ENCODE results near the gene DYNLT5. TPM values are rescaled to one million over a fixed set of nuclear protein-coding genes. Genes with fewer than 3 reads are reported as not detected.
"Not testable (repeated sequence)": the region's sequence is repeated elsewhere in the genome, so short reads cannot be mapped to it uniquely, and the experiment has no call there.

Gene DYNLT5
- total RNA-seq, 1 donor = 1.4 TPM

- Histone ChIP-seq H3K79me2 (ENCODE audit: insufficient read depth, low read length) (no peaks in the 10 kb centered on the region), H3K9me3 (ENCODE audit: low read depth, low read length) (no peaks in the 10 kb centered on the region), H3K27me3 (ENCODE audit: insufficient read depth, low read length) (no peaks in the 10 kb centered on the region), H4K20me1 (ENCODE audit: insufficient read depth, low read length) (no peaks in the 10 kb centered on the region), H3K4me1 (ENCODE audit: insufficient read depth, low read length) (no peaks in the 10 kb centered on the region), H3K4me3 (ENCODE audit: insufficient read depth, low read length) (peak overlapping the region; percentile 15), H2AFZ (ENCODE audit: low read length) (peak overlapping the region; percentile 66), H3K36me3 (ENCODE audit: insufficient read depth, low read length) (no peaks in the 10 kb centered on the region), H3K27ac (ENCODE audit: low read depth, low read length) (no peak overlapping the region), H3K4me2 (ENCODE audit: insufficient read depth, low read length) (peak overlapping the region; percentile 70)
- TF ChIP-seq CTCF (IDR thresholded peaks at IDR 0.05; ENCODE audit: extremely low read depth, low read depth, low read length) = no peak
- DNase-seq (ENCODE audit: insufficient read length, low spot score, missing footprints) = peak; percentile 34
These were observed 25.6 kb downstream of the DYNLT5 start for GRCh38 chr1:66777831-66778230.

- Histone ChIP-seq H3K27ac (ENCODE audit: low read depth, low read length) (no peak overlapping the region), H3K27me3 (ENCODE audit: insufficient read depth, low read length) (no peaks in the 10 kb centered on the region), H3K4me2 (ENCODE audit: insufficient read depth, low read length) (peak overlapping the region; percentile 70), H2AFZ (ENCODE audit: low read length) (no peak overlapping the region), H3K4me3 (ENCODE audit: insufficient read depth, low read length) (no peak overlapping the region), H3K9me3 (ENCODE audit: low read depth, low read length) (no peaks in the 10 kb centered on the region), H3K36me3 (ENCODE audit: insufficient read depth, low read length) (no peaks in the 10 kb centered on the region), H3K79me2 (ENCODE audit: insufficient read depth, low read length) (no peaks in the 10 kb centered on the region), H3K4me1 (ENCODE audit: insufficient read depth, low read length) (no peaks in the 10 kb centered on the region), H4K20me1 (ENCODE audit: insufficient read depth, low read length) (no peaks in the 10 kb centered on the region)
- no peak for DNase-seq (ENCODE audit: insufficient read length, low spot score, missing footprints)
- TF ChIP-seq CTCF (IDR thresholded peaks at IDR 0.05; ENCODE audit: extremely low read depth, low read depth, low read length) = no peak
These were observed 26.0 kb downstream of the DYNLT5 start for GRCh38 chr1:66778266-66778665.

GRCh38 chr1:66778969-66779368, 26.7 kb downstream of the DYNLT5 start:
- H3K4me3 ChIP-seq (ENCODE audit: insufficient read depth, low read length) = peak overlapping the region; percentile 59

GRCh38 chr1:66779475-66780078, 27.3 kb downstream of the DYNLT5 start:
- peak overlapping the region; percentile 70 for H3K4me2 ChIP-seq (ENCODE audit: insufficient read depth, low read length)
- no peaks in the 10 kb centered on the region for H3K9me3 ChIP-seq (ENCODE audit: low read depth, low read length)
- H3K36me3 ChIP-seq (ENCODE audit: insufficient read depth, low read length) = no peaks in the 10 kb centered on the region
- H4K20me1 ChIP-seq (ENCODE audit: insufficient read depth, low read length) = no peaks in the 10 kb centered on the region
- H3K79me2 ChIP-seq (ENCODE audit: insufficient read depth, low read length) = no peaks in the 10 kb centered on the region
- H3K4me1 ChIP-seq (ENCODE audit: insufficient read depth, low read length) = no peaks in the 10 kb centered on the region
- peak; percentile 25 for DNase-seq (ENCODE audit: insufficient read length, low spot score, missing footprints)
- peak overlapping the region; percentile 54 for H2AFZ ChIP-seq (ENCODE audit: low read length)
- H3K4me3 ChIP-seq (ENCODE audit: insufficient read depth, low read length) = no peak overlapping the region
- no peaks in the 10 kb centered on the region for H3K27me3 ChIP-seq (ENCODE audit: insufficient read depth, low read length)
- no peak overlapping the region for H3K27ac ChIP-seq (ENCODE audit: low read depth, low read length)
- TF ChIP-seq CTCF (IDR thresholded peaks at IDR 0.05; ENCODE audit: extremely low read depth, low read depth, low read length) = no peak

More at GRCh38 chr1:66778969-66779368, 26.7 kb downstream of the DYNLT5 start:
- Histone ChIP-seq H3K27me3 (ENCODE audit: insufficient read depth, low read length) (no peaks in the 10 kb centered on the region), H3K36me3 (ENCODE audit: insufficient read depth, low read length) (no peaks in the 10 kb centered on the region), H3K79me2 (ENCODE audit: insufficient read depth, low read length) (no peaks in the 10 kb centered on the region), H4K20me1 (ENCODE audit: insufficient read depth, low read length) (no peaks in the 10 kb centered on the region), H3K4me1 (ENCODE audit: insufficient read depth, low read length) (no peaks in the 10 kb centered on the region), H3K27ac (ENCODE audit: low read depth, low read length) (no peak overlapping the region), H2AFZ (ENCODE audit: low read length) (peak overlapping the region; percentile 61), H3K4me2 (ENCODE audit: insufficient read depth, low read length) (peak overlapping the region; percentile 70), H3K9me3 (ENCODE audit: low read depth, low read length) (no peaks in the 10 kb centered on the region)
- no peak for TF ChIP-seq CTCF (IDR thresholded peaks at IDR 0.05; ENCODE audit: extremely low read depth, low read depth, low read length)
- DNase-seq (ENCODE audit: insufficient read length, low spot score, missing footprints) = no peak

- H3K9me3 ChIP-seq (ENCODE audit: low read depth, low read length); DNase-seq (ENCODE audit: insufficient read length, low spot score, missing footprints); H3K36me3 ChIP-seq (ENCODE audit: insufficient read depth, low read length); H3K79me2 ChIP-seq (ENCODE audit: insufficient read depth, low read length); H4K20me1 ChIP-seq (ENCODE audit: insufficient read depth, low read length); H3K27me3 ChIP-seq (ENCODE audit: insufficient read depth, low read length); H3K4me2 ChIP-seq (ENCODE audit: insufficient read depth, low read length); H3K27ac ChIP-seq (ENCODE audit: low read depth, low read length); H3K4me3 ChIP-seq (ENCODE audit: insufficient read depth, low read length); H3K4me1 ChIP-seq (ENCODE audit: insufficient read depth, low read length); H2AFZ ChIP-seq (ENCODE audit: low read length): not testable (repeated sequence)
These were observed 33.5 kb downstream of the DYNLT5 start for GRCh38 chr1:66785800-66786199.
